SU-DHL-6 (cell line): ENCODE results near the gene RAP1B.

Experiments used
- H2AFZ ChIP-seq: fragments of 200-600 bp; sonication (generic); 2 replicates; pipeline ENCODE4 v1.6.1; 2014; ENCODE audit warnings: low read depth, mild to moderate bottlenecking, moderate library complexity, mixed read lengths, antibody characterized with exemption, low read length; ENCODE audit not compliant: severe bottlenecking
- H3F3A ChIP-seq: fragments of 200-600 bp; shearing (Covaris generic); 2 replicates; pipeline ENCODE4 v1.6.0; 2016; ENCODE audit warnings: antibody characterized with exemption, mild to moderate bottlenecking; ENCODE audit not compliant: insufficient read depth
- H3K27ac ChIP-seq: fragments of 200-600 bp; sonication (generic); 2 replicates; pipeline ENCODE4 v1.5.1; 2016; ENCODE audit warnings: low read depth, mild to moderate bottlenecking, low read length, moderate library complexity, mixed read lengths
- H3K27me3 ChIP-seq: fragments of 200-600 bp; sonication (generic), shearing (Covaris generic); 2 replicates; pipeline ENCODE4 v1.6.0; 2014; ENCODE audit warnings: mild to moderate bottlenecking, low read length
- H3K36me3 ChIP-seq: fragments of 200-600 bp; sonication (generic); 2 replicates; pipeline ENCODE4 v1.6.1; 2014; ENCODE audit warnings: mild to moderate bottlenecking, low read length, mixed read lengths
- H3K4me2 ChIP-seq: fragments of 300-600, 200-600 bp; shearing (Covaris generic), sonication (generic); 2 replicates; pipeline ENCODE4 v1.6.0; 2014; ENCODE audit warnings: low read length, low read depth, mild to moderate bottlenecking; ENCODE audit not compliant: poor library complexity, severe bottlenecking
- H3K4me3 ChIP-seq: fragments of 200-600 bp; sonication (generic); 2 replicates; pipeline ENCODE4 v1.5.1; 2014; ENCODE audit warnings: antibody characterized with exemption, low read length, mild to moderate bottlenecking, mixed read lengths; ENCODE audit not compliant: insufficient read depth, poor library complexity, severe bottlenecking
- H3K79me2 ChIP-seq: fragments of 200-600 bp; sonication (generic); 2 replicates; pipeline ENCODE4 v1.6.1; 2014; ENCODE audit warnings: mild to moderate bottlenecking, low read length, moderate library complexity; ENCODE audit not compliant: insufficient read depth
- H3K9ac ChIP-seq: fragments of 200-600 bp; sonication (generic); 2 replicates; pipeline ENCODE4 v1.7.0; 2014; ENCODE audit warnings: mild to moderate bottlenecking, low read length
- H3K9me2 ChIP-seq: fragments of 200-600 bp; sonication (generic); replicated peaks from 2 replicates; pipeline ENCODE4 v1.6.1; 2014; ENCODE audit warnings: low read length; ENCODE audit not compliant: insufficient read depth
- H3K9me3 ChIP-seq: fragments of 200-600 bp; sonication (generic); 2 replicates; pipeline ENCODE4 v1.6.1; 2014; ENCODE audit warnings: low read length, mixed read lengths; ENCODE audit not compliant: insufficient read depth
- H4K20me1 ChIP-seq: fragments of 200-600 bp; sonication (generic); 2 replicates; pipeline ENCODE4 v1.6.1; 2014; ENCODE audit warnings: low read depth, mild to moderate bottlenecking, antibody characterized with exemption, low read length, moderate library complexity, mixed read lengths
- CTCF ChIP-seq: fragments of 200-600 bp; sonication (generic); IDR thresholded peaks from one replicate; pipeline ENCODE4 v1.5.1; 2017; ENCODE audit warnings: antibody characterized with exemption, mild to moderate bottlenecking, low read length, moderate library complexity; ENCODE audit not compliant: insufficient read depth, poor library complexity, severe bottlenecking
- EZH2phosphoT487 ChIP-seq: fragments of 200-600 bp; sonication (generic), shearing (Covaris generic); conservative IDR thresholded peaks from 2 replicates; pipeline ENCODE4 v1.6.1; 2018; ENCODE audit warnings: mild to moderate bottlenecking, antibody characterized with exemption, low read length, moderate library complexity, mixed read lengths

Gene RAP1B

GRCh38 chr12:68665016-68665569 is 54.4 kb downstream of the RAP1B start:
- H2AFZ ChIP-seq: no peak overlapping the region
- no peak for TF ChIP-seq EZH2phosphoT487
- no peak for TF ChIP-seq CTCF
- H3K4me3 ChIP-seq: no peak overlapping the region
- peaks cover 19% of the 10 kb centered on the region; the same call in 1 of the 2 replicates for H3F3A ChIP-seq
- no peaks in the 10 kb centered on the region for H4K20me1 ChIP-seq
- no peak overlapping the region for H3K27ac ChIP-seq
- no peaks in the 10 kb centered on the region; the same call in 1 of the 2 replicates for H3K79me2 ChIP-seq
- no peaks in the 10 kb centered on the region for H3K9me2 ChIP-seq
- peaks cover 18% of the 10 kb centered on the region; the same call in 1 of the 2 replicates for H3K36me3 ChIP-seq
- H3K27me3 ChIP-seq: no peaks in the 10 kb centered on the region
- no peak overlapping the region for H3K9ac ChIP-seq
- H3K9me3 ChIP-seq: no peaks in the 10 kb centered on the region
- no peak overlapping the region for H3K4me2 ChIP-seq

GRCh38 chr12:68667291-68667690 is 56.6 kb downstream of the RAP1B start:
- H3K36me3 ChIP-seq: peaks cover 6% of the 10 kb centered on the region; the same call in 1 of the 2 replicates
- H2AFZ ChIP-seq: no peak overlapping the region
- no peak for TF ChIP-seq EZH2phosphoT487
- TF ChIP-seq CTCF: no peak
- no peaks in the 10 kb centered on the region for H4K20me1 ChIP-seq
- H3K9ac ChIP-seq: no peak overlapping the region
- H3K4me2 ChIP-seq: no peak overlapping the region
- no peak overlapping the region for H3K27ac ChIP-seq
- no peaks in the 10 kb centered on the region for H3K9me2 ChIP-seq
- peaks cover 16% of the 10 kb centered on the region; the same call in 1 of the 2 replicates for H3F3A ChIP-seq
- H3K27me3 ChIP-seq: no peaks in the 10 kb centered on the region
- no peak overlapping the region for H3K4me3 ChIP-seq
- H3K79me2 ChIP-seq: no peaks in the 10 kb centered on the region; the same call in 1 of the 2 replicates
- H3K9me3 ChIP-seq: no peaks in the 10 kb centered on the region

- H3K9ac ChIP-seq: no peak overlapping the region
- no peaks in the 10 kb centered on the region for H3K79me2 ChIP-seq
- TF ChIP-seq CTCF (no peak), EZH2phosphoT487 (no peak)
- H3K9me3 ChIP-seq: no peaks in the 10 kb centered on the region
- H3K36me3 ChIP-seq: 0 out of 2 replicates have a peak, but pooled peaks cover 4% of the 10 kb centered on the region
- no peaks in the 10 kb centered on the region for H3K27me3 ChIP-seq
- no peak overlapping the region for H2AFZ ChIP-seq
- no peaks in the 10 kb centered on the region for H3K9me2 ChIP-seq
- H4K20me1 ChIP-seq: no peaks in the 10 kb centered on the region
- no peak overlapping the region for H3K27ac ChIP-seq
- H3K4me2 ChIP-seq: no peak overlapping the region
- H3F3A ChIP-seq: peaks cover 12% of the 10 kb centered on the region; the same call in 1 of the 2 replicates
- no peak overlapping the region for H3K4me3 ChIP-seq
Measured at GRCh38 chr12:68667896-68668295, 57.2 kb downstream of the RAP1B start.
